HG03095 (cell line): ENCODE results near the gene PSMB3.

ENCODE experiments used
- ATAC-seq: cut with Tn5 transposase; IDR thresholded peaks from one replicate; pipeline ENCODE4 v1.9.1; 2021; ENCODE audit warnings: moderate library complexity; ENCODE audit not compliant: unreplicated experiment

PSMB3 gene

GRCh38 chr17:38733282-38733981, 19.1 kb upstream of the PSMB3 start:
- ATAC-seq = no peak

GRCh38 chr17:38733982-38734973, 18.3 kb upstream of the PSMB3 start:
- no peak for ATAC-seq

- ATAC-seq = no peak
Measured at GRCh38 chr17:38735161-38735997, 17.2 kb upstream of the PSMB3 start.

- no peak for ATAC-seq
Measured at GRCh38 chr17:38738007-38738662, 14.4 kb upstream of the PSMB3 start.

GRCh38 chr17:38738686-38739085, 13.9 kb upstream of the PSMB3 start:
- no peak for ATAC-seq

GRCh38 chr17:38739305-38739704, 13.2 kb upstream of the PSMB3 start:
- ATAC-seq = no peak

GRCh38 chr17:38740044-38740443, 12.5 kb upstream of the PSMB3 start:
- no peak for ATAC-seq

GRCh38 chr17:38740806-38741205, 11.7 kb upstream of the PSMB3 start:
- ATAC-seq = no peak

GRCh38 chr17:38741461-38741860, 11.1 kb upstream of the PSMB3 start:
- no peak for ATAC-seq

- no peak for ATAC-seq
Measured at GRCh38 chr17:38741921-38742410, 10.6 kb upstream of the PSMB3 start.

GRCh38 chr17:38742411-38743308, 9.9 kb upstream of the PSMB3 start:
- ATAC-seq = no peak

GRCh38 chr17:38743556-38744171, 8.9 kb upstream of the PSMB3 start:
- no peak for ATAC-seq

- no peak for ATAC-seq
Measured at GRCh38 chr17:38745545-38745944, 7.0 kb upstream of the PSMB3 start.

- no peak for ATAC-seq
Measured at GRCh38 chr17:38746004-38746848, 6.3 kb upstream of the PSMB3 start.

- no peak for ATAC-seq
Measured at GRCh38 chr17:38746849-38747462, 5.6 kb upstream of the PSMB3 start.

GRCh38 chr17:38747463-38748148, 4.9 kb upstream of the PSMB3 start:
- ATAC-seq = no peak
